Measurements from ENCODE around the gene SYTL2.

SYTL2 gene

GRCh38 chr11:85758026-85758425 lies 52.9 kb downstream of the SYTL2 start:
- DNase-seq, result no peak

- no peak for DNase-seq
Measured at GRCh38 chr11:85756401-85757200, 54.3 kb downstream of the SYTL2 start.

GRCh38 chr11:85755701-85756100 lies 55.2 kb downstream of the SYTL2 start:
- DNase-seq, result no peak

GRCh38 chr11:85755285-85755684 lies 55.7 kb downstream of the SYTL2 start:
- DNase-seq, result no peak

- no peak for DNase-seq
Measured at GRCh38 chr11:85752890-85753581, 57.9 kb downstream of the SYTL2 start.

- no peak for DNase-seq
Measured at GRCh38 chr11:85752201-85752889, 58.6 kb downstream of the SYTL2 start.

GRCh38 chr11:85751724-85752123 lies 59.2 kb downstream of the SYTL2 start:
- DNase-seq, result no peak

- no peak for DNase-seq
Measured at GRCh38 chr11:85750646-85751045, 60.3 kb downstream of the SYTL2 start.

- DNase-seq, result no peak
Measured at GRCh38 chr11:85749884-85750283, 61.1 kb downstream of the SYTL2 start.

- DNase-seq, result no peak
Measured at GRCh38 chr11:85749287-85749834, 61.6 kb downstream of the SYTL2 start.

GRCh38 chr11:85748455-85748891 lies 62.5 kb downstream of the SYTL2 start:
- no peak for DNase-seq

GRCh38 chr11:85746670-85747069 lies 64.3 kb downstream of the SYTL2 start:
- no peak for DNase-seq

GRCh38 chr11:85745626-85746025 lies 65.3 kb downstream of the SYTL2 start:
- no peak for DNase-seq

- no peak for DNase-seq
Measured at GRCh38 chr11:85742873-85743275, 68.1 kb downstream of the SYTL2 start.

GRCh38 chr11:85742348-85742747 lies 68.6 kb downstream of the SYTL2 start:
- DNase-seq, result no peak

- no peak for DNase-seq
Measured at GRCh38 chr11:85740481-85741400, 70.2 kb downstream of the SYTL2 start.

- DNase-seq, result no peak
Measured at GRCh38 chr11:85737738-85738137, 73.2 kb downstream of the SYTL2 start.

- no peak for DNase-seq
Measured at GRCh38 chr11:85735876-85736460, 75.0 kb downstream of the SYTL2 start.

- no peak for DNase-seq
Measured at GRCh38 chr11:85732965-85733364, 78.0 kb downstream of the SYTL2 start.

- DNase-seq, result no peak
Measured at GRCh38 chr11:85726381-85726780, 84.6 kb downstream of the SYTL2 start.

GRCh38 chr11:85725510-85726258 lies 85.3 kb downstream of the SYTL2 start:
- DNase-seq, result no peak

All from NCI-H524 (cell line).